Mucosa of descending colon (tissue), 3 donors: ENCODE measurements around the gene BTN1A1. TPM values are rescaled to one million over a fixed set of nuclear protein-coding genes. Genes with fewer than 3 reads are reported as not detected.

Experiments
- ATAC-seq: fragments of 200-7000 bp; cut with Tn5 transposase; one replicate; pipeline ENCODE4 v1.9.1; 2020; ENCODE audit warnings: mild to moderate bottlenecking, moderate library complexity
- DNase-seq, 3 donors: peaks; one replicate each; pipeline ENCODE4 v3.0.0-alpha.2; 2020
- H3K36me3 ChIP-seq: fragments of 200-600 bp; one replicate; pipeline ENCODE4 v1.8.0; 2021; ENCODE audit warnings: low read depth, mild to moderate bottlenecking
- H3K4me1 ChIP-seq: fragments of 200-600 bp; one replicate; pipeline ENCODE4 v1.8.0; 2021; ENCODE audit warnings: low read depth, mild to moderate bottlenecking
- H3K4me3 ChIP-seq: fragments of 200-600 bp; one replicate; pipeline ENCODE4 v1.8.0; 2021; ENCODE audit warnings: mild to moderate bottlenecking
- H3K9me3 ChIP-seq: fragments of 200-600 bp; one replicate; pipeline ENCODE4 v1.8.0; 2021; ENCODE audit warnings: mild to moderate bottlenecking
- intact Hi-C, 2 donors: fragments of 100-400 bp; cut with DNase I in 1 of 2; cut with micrococcal nuclease in 1 of 2; formaldehyde crosslinking; loops; one replicate each; pipeline versions ENCODE4 v1.11.0 to v1.11.1; 2022; cut with DNase I, micrococcal nuclease
- long read RNA-seq, 2 donors: library from polyadenylated mRNA; unstranded; transcript quantifications; one replicate each; pipeline ENCODE4 v2.0.0, GENCODE V29; 2019 to 2021
- total RNA-seq, 3 donors: library from RNA; stranded (reverse); fragmentation: NEBNext Ultra II Directional in 2 of 3; extraction: Animal tissue kit (Norgen Biotek cat#: 25700) in 2 of 3; gene quantifications; one replicate each; pipeline versions ENCODE4 v1.2.1 to v1.2.4, GENCODE V29; 2021 to 2023
- TF ChIP-seq, protein P1 (sequence below): fragments of 200-600 bp; IDR thresholded peaks from one replicate; pipeline ENCODE4 v1.8.0; 2022; ENCODE audit warnings: antibody characterized with exemption, mild to moderate bottlenecking
- donor health status: DM: no; HTN: no; CAD: no; lungs with moderate emphysema.
- donor health status: DM: no; HTN: no; CAD: no.
- donor health status: DM: no; HTN: yes; CAD: no.

BTN1A1 gene, protein sequence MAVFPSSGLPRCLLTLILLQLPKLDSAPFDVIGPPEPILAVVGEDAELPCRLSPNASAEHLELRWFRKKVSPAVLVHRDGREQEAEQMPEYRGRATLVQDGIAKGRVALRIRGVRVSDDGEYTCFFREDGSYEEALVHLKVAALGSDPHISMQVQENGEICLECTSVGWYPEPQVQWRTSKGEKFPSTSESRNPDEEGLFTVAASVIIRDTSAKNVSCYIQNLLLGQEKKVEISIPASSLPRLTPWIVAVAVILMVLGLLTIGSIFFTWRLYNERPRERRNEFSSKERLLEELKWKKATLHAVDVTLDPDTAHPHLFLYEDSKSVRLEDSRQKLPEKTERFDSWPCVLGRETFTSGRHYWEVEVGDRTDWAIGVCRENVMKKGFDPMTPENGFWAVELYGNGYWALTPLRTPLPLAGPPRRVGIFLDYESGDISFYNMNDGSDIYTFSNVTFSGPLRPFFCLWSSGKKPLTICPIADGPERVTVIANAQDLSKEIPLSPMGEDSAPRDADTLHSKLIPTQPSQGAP
- not detected for total RNA-seq
- long read RNA-seq, donor 1, result 0 reads
- long read RNA-seq, donor 2, result 0 reads

DNA sequence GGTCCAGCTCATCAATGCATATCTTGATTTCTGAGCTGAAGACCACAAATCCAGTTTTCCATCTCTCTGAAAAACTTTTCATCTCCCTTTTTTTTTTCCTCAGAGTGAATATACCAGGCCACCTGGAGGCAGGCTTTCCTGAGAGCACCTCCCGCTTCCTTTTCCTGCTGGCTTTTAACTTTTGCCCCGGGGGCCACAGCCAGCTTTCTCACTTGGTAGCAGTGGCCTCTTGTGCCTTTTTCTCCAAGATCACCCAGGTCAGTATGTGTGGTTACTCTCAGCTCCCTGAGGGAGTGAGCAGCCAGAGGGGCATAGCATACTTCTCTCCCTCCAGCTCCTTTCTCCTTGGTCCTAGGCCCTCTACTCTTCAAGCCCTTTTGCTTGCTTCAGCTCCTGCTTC is at the start of gene BTN1A1:
Gene BTN1A1 (plus strand): TSS at position 202 of the 400 bp plus-strand sequence. CDS start 984 bp downstream, outside the sequence.
- ATAC-seq (no peak), DNase-seq (no peak)
- intact Hi-C loops, result no loop called here
- Histone ChIP-seq H3K9me3 (no peaks in the 10 kb centered on the region), H3K4me1 (peaks cover 4% of the 10 kb centered on the region), H3K36me3 (no peaks in the 10 kb centered on the region), H3K4me3 (no peak within 1 kb of the TSS)
- TF ChIP-seq, protein P1, sequence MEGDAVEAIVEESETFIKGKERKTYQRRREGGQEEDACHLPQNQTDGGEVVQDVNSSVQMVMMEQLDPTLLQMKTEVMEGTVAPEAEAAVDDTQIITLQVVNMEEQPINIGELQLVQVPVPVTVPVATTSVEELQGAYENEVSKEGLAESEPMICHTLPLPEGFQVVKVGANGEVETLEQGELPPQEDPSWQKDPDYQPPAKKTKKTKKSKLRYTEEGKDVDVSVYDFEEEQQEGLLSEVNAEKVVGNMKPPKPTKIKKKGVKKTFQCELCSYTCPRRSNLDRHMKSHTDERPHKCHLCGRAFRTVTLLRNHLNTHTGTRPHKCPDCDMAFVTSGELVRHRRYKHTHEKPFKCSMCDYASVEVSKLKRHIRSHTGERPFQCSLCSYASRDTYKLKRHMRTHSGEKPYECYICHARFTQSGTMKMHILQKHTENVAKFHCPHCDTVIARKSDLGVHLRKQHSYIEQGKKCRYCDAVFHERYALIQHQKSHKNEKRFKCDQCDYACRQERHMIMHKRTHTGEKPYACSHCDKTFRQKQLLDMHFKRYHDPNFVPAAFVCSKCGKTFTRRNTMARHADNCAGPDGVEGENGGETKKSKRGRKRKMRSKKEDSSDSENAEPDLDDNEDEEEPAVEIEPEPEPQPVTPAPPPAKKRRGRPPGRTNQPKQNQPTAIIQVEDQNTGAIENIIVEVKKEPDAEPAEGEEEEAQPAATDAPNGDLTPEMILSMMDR, result no peak

DNA sequence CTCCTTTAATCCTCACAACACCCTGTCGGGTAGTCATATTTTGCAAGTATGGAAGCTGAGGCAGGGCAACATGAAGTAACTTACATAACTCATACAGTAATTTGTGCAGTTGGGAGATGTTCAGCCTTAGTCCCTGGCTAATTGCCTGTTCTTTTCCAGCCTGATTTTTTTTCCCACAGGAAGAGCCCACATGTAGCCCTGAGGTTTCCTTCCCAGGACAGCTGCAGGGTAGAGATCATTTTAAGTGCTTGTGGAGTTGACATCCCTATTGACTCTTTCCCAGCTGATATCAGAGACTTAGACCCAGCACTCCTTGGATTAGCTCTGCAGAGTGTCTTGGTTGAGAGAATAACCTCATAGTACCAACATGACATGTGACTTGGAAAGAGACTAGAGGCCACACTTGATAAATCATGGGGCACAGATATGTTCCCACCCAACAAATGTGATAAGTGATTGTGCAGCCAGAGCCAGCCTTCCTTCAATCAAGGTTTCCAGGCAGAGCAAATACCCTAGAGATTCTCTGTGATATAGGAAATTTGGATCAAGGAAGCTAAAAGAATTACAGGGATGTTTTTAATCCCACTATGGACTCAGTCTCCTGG is 47.4 kb upstream of the BTN1A1 start:
- Histone ChIP-seq H3K9me3 (no peaks in the 10 kb centered on the region), H3K36me3 (no peaks in the 10 kb centered on the region), H3K4me1 (peaks cover 6% of the 10 kb centered on the region), H3K4me3 (no peak overlapping the region)
- intact Hi-C loops, result no loop called here
- TF ChIP-seq, protein P1, result no peak
- ATAC-seq, result no peak
- no peak for DNase-seq

GRCh38 chr6:26454631-26455030 is 45.5 kb upstream of the BTN1A1 start:
- H3K4me3 ChIP-seq, result no peak overlapping the region
- intact Hi-C loops, result no loop called here
- no peaks in the 10 kb centered on the region for H3K36me3 ChIP-seq
- TF ChIP-seq, protein P1, result no peak
- H3K4me1 ChIP-seq, result peaks cover 9% of the 10 kb centered on the region
- no peaks in the 10 kb centered on the region for H3K9me3 ChIP-seq
- DNase-seq (no peak), ATAC-seq (no peak)

DNA sequence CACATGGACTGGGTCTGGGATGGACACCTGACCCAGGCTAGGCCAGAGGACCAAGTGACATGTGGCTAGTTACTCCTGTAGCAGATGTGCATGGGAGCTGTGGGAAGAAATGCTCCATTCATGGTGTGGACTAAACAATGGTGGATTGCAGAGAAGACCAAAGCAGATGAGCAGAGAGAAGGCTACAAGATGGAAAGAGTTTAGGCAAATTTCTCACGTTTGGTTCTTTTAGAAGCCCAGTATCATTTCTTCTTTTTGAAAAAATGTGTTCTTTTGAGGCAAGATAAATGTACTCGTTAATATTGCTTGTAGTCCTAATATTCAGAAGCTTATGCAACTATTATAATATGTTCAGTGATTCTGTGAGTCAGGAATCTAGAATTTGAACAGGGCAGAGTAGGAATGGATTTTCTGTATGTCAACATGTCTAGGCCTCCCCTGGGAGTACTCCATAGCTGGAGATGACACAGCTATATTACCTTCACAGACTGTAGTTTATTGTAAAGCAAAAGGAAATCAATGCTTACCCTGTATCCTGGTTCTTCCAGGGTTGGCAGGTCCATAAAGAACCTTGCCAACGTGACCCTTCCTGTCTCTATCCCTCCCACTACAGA is 44.6 kb upstream of the BTN1A1 start:
- TF ChIP-seq, protein P1, result no peak
- Histone ChIP-seq H3K4me3 (no peak overlapping the region), H3K4me1 (peaks cover 18% of the 10 kb centered on the region), H3K9me3 (no peaks in the 10 kb centered on the region), H3K36me3 (no peaks in the 10 kb centered on the region)
- intact Hi-C loops, result no loop called here
- DNase-seq (no peak), ATAC-seq (no peak)

DNA sequence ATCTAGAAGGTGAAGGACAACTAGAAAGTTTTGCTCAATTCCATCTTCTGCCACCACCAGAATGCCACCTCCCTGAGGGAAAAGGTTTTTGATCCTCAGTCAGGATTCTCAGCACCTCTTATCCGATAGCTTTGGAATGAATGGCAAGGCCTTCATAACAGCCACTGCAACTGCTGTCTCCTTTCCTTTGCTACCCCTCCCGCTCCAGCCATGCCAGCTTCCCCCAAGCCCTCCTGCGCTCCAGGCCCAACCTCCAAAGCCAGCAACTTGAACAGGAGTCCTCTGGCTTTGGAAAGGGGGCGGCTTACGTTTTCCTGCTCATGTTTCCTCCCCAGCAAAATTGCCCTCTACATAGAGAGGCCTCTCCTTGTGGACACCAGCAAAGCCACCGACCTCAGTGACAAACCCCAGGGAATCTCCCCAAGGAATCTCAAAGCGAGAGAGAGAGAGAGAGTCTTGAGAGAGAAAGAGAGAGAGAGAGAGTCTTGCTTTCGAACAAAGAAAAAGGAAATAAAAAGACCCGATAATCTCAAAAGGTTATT is 42.8 kb upstream of the BTN1A1 start:
- TF ChIP-seq, protein P1, result no peak
- intact Hi-C loops, result no loop called here

More for the DNA sequence above, 42.8 kb upstream of the BTN1A1 start:
- ATAC-seq (peak; percentile 47), DNase-seq (peak in 1 of 3 donors; percentile 39)
- Histone ChIP-seq H3K4me3 (peak overlapping the region; percentile 84), H3K9me3 (no peaks in the 10 kb centered on the region), H3K36me3 (no peaks in the 10 kb centered on the region), H3K4me1 (peaks cover 28% of the 10 kb centered on the region)
